H1 (cell line): ENCODE results near the gene USB1. TPM values are rescaled to one million over a fixed set of nuclear protein-coding genes. Genes with fewer than 3 reads are reported as not detected.

Experiments
- CTCF ChIA-PET: fragments of 300-600 bp; sonication (Branson Sonifier 250); formaldehyde crosslinking; loops from one replicate; lab custom pipeline; 2021; ENCODE audit not compliant: partially characterized antibody; lab: Charles Lee
- POLR2A ChIA-PET: fragments of 300-600 bp; sonication (Branson Sonifier 250); formaldehyde crosslinking; loops from one replicate; lab custom pipeline; 2021; ENCODE audit warnings: inconsistent platforms; ENCODE audit not compliant: partially characterized antibody; lab: Charles Lee
- DNase-seq, 2 experiments: peaks; one replicate each; pipeline versions ENCODE4 v3.0.0 to v3.0.0-alpha.2; 2010 to 2022; ENCODE audit warnings: low spot score in 2 of 2, low read depth in 1 of 2, mixed read lengths in 1 of 2
- FAIRE-seq: peaks from 2 replicates; lab custom pipeline; 2011; peaks lifted over from hg19 to GRCh38; lab: Jason Lieb, UNC
- H2AFZ ChIP-seq: 2 replicates; pipeline ENCODE4 v1.8.1; 2012; ENCODE audit warnings: low read length, inconsistent platforms
- H2AK5ac ChIP-seq: 2 replicates; pipeline ENCODE4 v1.6.1; 2013; ENCODE audit warnings: low read depth, low read length
- H2BK120ac ChIP-seq: replicated peaks from 2 replicates; pipeline ENCODE3; 2013; ENCODE audit warnings: low read depth, low read length, inconsistent platforms
- H2BK12ac ChIP-seq: 2 replicates; pipeline ENCODE4 v1.6.1; 2013; ENCODE audit warnings: low read depth, low read length
- H2BK15ac ChIP-seq: 2 replicates; pipeline ENCODE4 v1.6.1; 2013; ENCODE audit warnings: low read length
- H2BK20ac ChIP-seq: 2 replicates; pipeline ENCODE4 v1.6.1; 2013; ENCODE audit warnings: low read length
- H2BK5ac ChIP-seq: 2 replicates; pipeline ENCODE4 v1.6.1; 2013; ENCODE audit warnings: low read depth, low read length
- H3K14ac ChIP-seq: 2 replicates; pipeline ENCODE4 v1.6.1; 2013; ENCODE audit warnings: inconsistent platforms; ENCODE audit not compliant: insufficient read length
- H3K18ac ChIP-seq: 2 replicates; pipeline ENCODE4 v1.6.1; 2013; ENCODE audit warnings: low read length; ENCODE audit errors: extremely low read depth
- H3K23ac ChIP-seq: 2 replicates; pipeline ENCODE4 v1.6.1; 2013; ENCODE audit warnings: inconsistent platforms; ENCODE audit not compliant: insufficient read length
- H3K23me2 ChIP-seq: 2 replicates; pipeline ENCODE4 v1.6.1; 2013; ENCODE audit warnings: low read depth, low read length
- H3K27ac ChIP-seq: 2 replicates; pipeline ENCODE4 v1.6.1; 2011; ENCODE audit warnings: low read depth, low read length, inconsistent platforms
- H3K27me3 ChIP-seq, 4 experiments: replicated peaks in 1 of 4; 1 replicate in 1 of 4; 2 replicates in 3 of 4; pipeline versions ENCODE4 v1.6.1 to v1.8.1; 2011 to 2013; ENCODE audit warnings: low read length in 3 of 4, mild to moderate bottlenecking in 3 of 4, inconsistent platforms in 2 of 4, mixed read lengths in 2 of 4, moderate library complexity in 1 of 4; ENCODE audit not compliant: control insufficient read depth in 3 of 4, insufficient read depth in 3 of 4; ENCODE audit errors: extremely low read depth in 1 of 4
- H3K36me3 ChIP-seq, 4 experiments: 2 replicates each; pipeline versions ENCODE4 v1.6.1 to v1.8.1; 2011 to 2013; ENCODE audit warnings: mild to moderate bottlenecking in 4 of 4, low read length in 3 of 4, moderate library complexity in 2 of 4, control low read depth in 1 of 4, inconsistent platforms in 1 of 4; ENCODE audit not compliant: insufficient read depth in 4 of 4, control insufficient read depth in 2 of 4
- H3K4ac ChIP-seq: replicated peaks from 2 replicates; pipeline ENCODE3; 2013; ENCODE audit warnings: low read length, low read depth, mixed read lengths, inconsistent platforms; ENCODE audit not compliant: insufficient read length
- H3K4me1 ChIP-seq, 4 experiments: replicated peaks in 1 of 4; 1 replicate in 1 of 4; 2 replicates in 3 of 4; pipeline versions ENCODE4 v1.6.1 to v1.8.1; 2011 to 2013; ENCODE audit warnings: low read length in 3 of 4, inconsistent platforms in 2 of 4, mixed read lengths in 1 of 4; ENCODE audit not compliant: insufficient read depth in 4 of 4, control insufficient read depth in 3 of 4
- H3K4me2 ChIP-seq, 2 experiments: 2 replicates each; pipeline versions ENCODE4 v1.6.1 to v1.8.1; 2011 to 2013; ENCODE audit warnings: low read depth in 2 of 2, low read length in 2 of 2, control low read depth in 1 of 2, inconsistent platforms in 1 of 2, mild to moderate bottlenecking in 1 of 2; ENCODE audit not compliant: insufficient read depth in 1 of 2
- H3K4me3 ChIP-seq, 4 experiments: fragments of 200-600, 300-600 bp in 1 of 4; sonication (generic), shearing (Covaris generic), sonication (Bioruptor Twin) in 1 of 4; 2 replicates each; pipeline versions ENCODE4 v1.5.1 to v1.8.1; 2011 to 2016; ENCODE audit warnings: low read length in 4 of 4, low read depth in 3 of 4, control low read depth in 2 of 4, inconsistent platforms in 2 of 4, mild to moderate bottlenecking in 2 of 4, mixed read lengths in 1 of 4, moderate library complexity in 1 of 4; ENCODE audit not compliant: insufficient read depth in 2 of 4; ENCODE audit errors: extremely low read depth in 1 of 4
- H3K56ac ChIP-seq: replicated peaks from 2 replicates; pipeline ENCODE3; 2013; ENCODE audit warnings: low read depth, mild to moderate bottlenecking, mixed read lengths, low read length, inconsistent platforms; ENCODE audit not compliant: insufficient read length
- H3K79me1 ChIP-seq: 2 replicates; pipeline ENCODE4 v1.6.1; 2013; ENCODE audit warnings: low read depth, low read length, control low read depth
- H3K79me2 ChIP-seq, 2 experiments: 2 replicates each; pipeline versions ENCODE4 v1.6.1 to v1.8.1; 2012 to 2013; ENCODE audit warnings: low read length in 2 of 2, mild to moderate bottlenecking in 2 of 2, inconsistent platforms in 1 of 2; ENCODE audit not compliant: insufficient read depth in 2 of 2, control insufficient read depth in 1 of 2
- H3K9ac ChIP-seq, 4 experiments: replicated peaks in 1 of 4; 1 replicate in 1 of 4; 2 replicates in 3 of 4; pipeline versions ENCODE4 v1.6.1 to v1.8.1; 2011 to 2013; ENCODE audit warnings: low read depth in 3 of 4, low read length in 3 of 4, control low read depth in 2 of 4, mild to moderate bottlenecking in 2 of 4, moderate library complexity in 2 of 4, inconsistent platforms in 1 of 4; ENCODE audit errors: extremely low read depth in 1 of 4
- H3K9me3 ChIP-seq, 2 experiments: 2 replicates each; pipeline versions ENCODE4 v1.6.1 to v1.8.1; 2012 to 2013; ENCODE audit warnings: mild to moderate bottlenecking in 2 of 2, moderate library complexity in 2 of 2, control low read depth in 1 of 2, inconsistent platforms in 1 of 2, low read depth in 1 of 2, low read length in 1 of 2, mixed read lengths in 1 of 2; ENCODE audit not compliant: insufficient read depth in 2 of 2
- H4K20me1 ChIP-seq, 2 experiments: replicated peaks in 1 of 2; 2 replicates each; pipeline versions ENCODE3 to v1.8.1; 2011 to 2013; ENCODE audit warnings: inconsistent platforms in 2 of 2, low read length in 2 of 2, mild to moderate bottlenecking in 1 of 2; ENCODE audit not compliant: insufficient read depth in 2 of 2, control insufficient read depth in 1 of 2
- H4K5ac ChIP-seq: 2 replicates; pipeline ENCODE4 v1.6.1; 2013; ENCODE audit warnings: low read length, low read depth, mixed read lengths, inconsistent platforms; ENCODE audit not compliant: insufficient read length
- H4K8ac ChIP-seq: 2 replicates; pipeline ENCODE4 v1.8.0; 2013; ENCODE audit warnings: mild to moderate bottlenecking, moderate library complexity, low read length, inconsistent platforms; ENCODE audit not compliant: insufficient read depth; ENCODE audit errors: extremely low read depth
- H4K91ac ChIP-seq: replicated peaks from 2 replicates; pipeline ENCODE3; 2013; ENCODE audit warnings: low read length, mixed read lengths, inconsistent platforms; ENCODE audit not compliant: insufficient read length
- BRCA1 ChIP-seq: IDR thresholded peaks from 2 replicates; pipeline ENCODE4 v1.6.1; 2012; ENCODE audit warnings: low read depth, low read length, improper control_type of control experiment
- CEBPB ChIP-seq: IDR thresholded peaks from 2 replicates; pipeline ENCODE4 v1.6.1; 2012; ENCODE audit warnings: low read depth, low read length
- EZH2 ChIP-seq: fragments of 200-600 bp; sonication (generic); IDR thresholded peaks from 2 replicates; pipeline ENCODE4 v1.7.1; 2012; ENCODE audit warnings: low read depth, mild to moderate bottlenecking, moderate library complexity, low read length, inconsistent platforms; ENCODE audit not compliant: severe bottlenecking
- FOSL1 ChIP-seq: IDR thresholded peaks from 2 replicates; pipeline ENCODE4 v1.6.1; 2011; ENCODE audit warnings: mild to moderate bottlenecking, low read depth, low read length, moderate library complexity; ENCODE audit not compliant: insufficient read depth
- GABPA ChIP-seq: IDR thresholded peaks from 2 replicates; pipeline ENCODE4 v1.6.1; 2011; ENCODE audit warnings: mild to moderate bottlenecking, low read length, moderate library complexity, borderline replicate concordance; ENCODE audit not compliant: insufficient read depth
- HDAC6 ChIP-seq: IDR thresholded peaks from one replicate; pipeline ENCODE4 v1.7.1; 2012; ENCODE audit warnings: low read depth, mild to moderate bottlenecking, inconsistent platforms, low read length, moderate library complexity
- JUN ChIP-seq: IDR thresholded peaks from 2 replicates; pipeline ENCODE4 v1.6.1; 2011; ENCODE audit warnings: low read depth, mild to moderate bottlenecking, improper control_type of control experiment, low read length
- NANOG ChIP-seq: IDR thresholded peaks from 2 replicates; pipeline ENCODE4 v1.6.1; 2011; ENCODE audit warnings: low read length, low read depth, mild to moderate bottlenecking, inconsistent platforms; ENCODE audit not compliant: insufficient read depth, poor library complexity, severe bottlenecking
- POLR2AphosphoS5 ChIP-seq: IDR thresholded peaks from 2 replicates; pipeline ENCODE4 v1.6.1; 2011; ENCODE audit warnings: low read depth, low read length
- RFX5 ChIP-seq: IDR thresholded peaks from 2 replicates; pipeline ENCODE4 v1.6.1; 2011; ENCODE audit warnings: low read depth, low read length, improper control_type of control experiment, borderline replicate concordance
- SIRT6 ChIP-seq: IDR thresholded peaks from one replicate; pipeline ENCODE4 v1.7.1; 2012; ENCODE audit warnings: low read length, inconsistent platforms
- SP4 ChIP-seq: IDR thresholded peaks from 2 replicates; pipeline ENCODE4 v1.6.1; 2012; ENCODE audit warnings: low read length, inconsistent platforms
- WGBS, 2 experiments: shearing (Covaris generic) in 1 of 2; methylation state at CpG; one replicate each; pipeline versions ENCODE4 v1.1.6 to v1.1.7; 2013 to 2015; ENCODE audit warnings: low lambda C conversion rate in 2 of 2, mixed read lengths in 2 of 2, inconsistent platforms in 1 of 2, low coverage in 1 of 2, missing lambda C conversion rate in 1 of 2; ENCODE audit not compliant: insufficient replicate concordance in 2 of 2, insufficient coverage in 1 of 2, insufficient read length in 1 of 2; ENCODE audit errors: extremely low coverage in 1 of 2, missing lambda C conversion rate in 1 of 2; 5-methylcytosine and 5-hydroxymethylcytosine counted together
- polyA plus RNA-seq, 7 experiments: library from polyadenylated mRNA; depleted of rRNA in 3 of 7; stranded (reverse) in 5 of 7; unstranded in 2 of 7; fragments of >200 nt in 5 of 7; fragments of 200-250 nt in 2 of 7; gene quantifications; 1 replicate in 5 of 7; 2 replicates in 1 of 7; 4 replicates in 1 of 7; pipeline versions ENCODE4 v1.2.1 to v1.2.3, GENCODE V29; 2011 to 2013; ENCODE audit warnings: missing spikeins in 2 of 7, mixed read lengths in 2 of 7
- total RNA-seq: library from RNA; stranded (reverse); fragmentation: NEBNext Ultra II Directional; extraction: Animal tissue kit (Norgen Biotek cat#: 25700); gene quantifications from 2 replicates; pipeline ENCODE4 v1.2.1, GENCODE V29; 2021

USB1 gene
- total and polyA plus RNA-seq, 2 of the 8 experiments (the other 6 are each of a cell fraction or from before 2014, with no cell fraction given) = 65.4 to 75.9 TPM

GRCh38 chr16:58046936-58047335 lies 45.7 kb downstream of the USB1 start:
- Histone ChIP-seq H4K5ac (no peak overlapping the region), H3K27ac (no peak overlapping the region), H3K23me2 (no peaks in the 10 kb centered on the region), H3K4me1 (peaks cover 0 to 15% (median 8%) of the 10 kb centered on the region in 4 experiments; a peak in 4 of 7 replicates), H3K9ac (no peak overlapping the region; a peak in 1 of 7 replicates), H4K8ac (no peak overlapping the region), H3K4me3 (no peak overlapping the region), H3K4me2 (no peak overlapping the region; a peak in 1 of 4 replicates), H4K91ac (no peak overlapping the region), H3K4ac (no peak overlapping the region), H3K23ac (no peak overlapping the region), H3K36me3 (peaks cover 0 to 16% (median 6%) of the 10 kb centered on the region in 4 experiments; a peak in 5 of 8 replicates), H2BK20ac (no peak overlapping the region), H3K27me3 (no peaks in the 10 kb centered on the region), H2AFZ (no peak overlapping the region), H3K14ac (no peak overlapping the region), H3K56ac (no peak overlapping the region), H3K18ac (peak overlapping the region; percentile 60; the same call in 1 of the 2 replicates), H2BK12ac (0 out of 2 replicates have a peak overlapping the region, but pooled peaks have one; percentile 39), H2AK5ac (no peak overlapping the region), H3K79me2 (no peaks in the 10 kb centered on the region), H3K79me1 (no peaks in the 10 kb centered on the region), H2BK120ac (no peak overlapping the region), H2BK15ac (no peak overlapping the region), H4K20me1 (peaks cover 0 to under 1% of the 10 kb centered on the region in 2 experiments), H2BK5ac (peak overlapping the region; percentile 71; the same call in 1 of the 2 replicates), H3K9me3 (no peaks in the 10 kb centered on the region)
- TF ChIP-seq CEBPB (no peak), BRCA1 (no peak), POLR2AphosphoS5 (no peak), GABPA (no peak), SIRT6 (no peak), FOSL1 (no peak), SP4 (no peak), EZH2 (no peak), NANOG (no peak), RFX5 (no peak), HDAC6 (no peak), JUN (no peak)
- WGBS, 2 experiments = 83% methylated on average over 4 of the region's 6 CpGs; no CpG with 5 or more reads in 1 of the 2 experiments
- no peak for DNase-seq
- POLR2A ChIA-PET = interaction anchor here (1.1 to 1.5 kb wide), 4 partner anchors 11 to 82 kb away, joined by 3 to 4 read pairs (median 3); partner anchors contain the start of gene CFAP20
- no peak for FAIRE-seq
- CTCF ChIA-PET = interaction anchor here (0.9 to 5.5 kb wide), 9 partner anchors 9 to 80 kb away, joined by 3 to 57 read pairs (median 11); no protein-coding TSS in a partner anchor
